T-cell (primary cell): ENCODE measurements around the gene NTPCR. TPM values are rescaled to one million over a fixed set of nuclear protein-coding genes. Genes with fewer than 3 reads are reported as not detected.

Experiments
- ATAC-seq, 4 experiments: fragments of 200-7000 bp in 3 of 4; fragments of 150-1000 bp in 1 of 4; cut with Tn5 transposase; replicated peaks in 1 of 4; 1 replicate in 3 of 4; 2 replicates in 1 of 4; pipeline ENCODE4 v1.10.0; 2021; ENCODE audit warnings: moderate library complexity in 3 of 4, mild to moderate bottlenecking in 2 of 4, moderate number of reproducible peaks in 1 of 4
- CTCF ChIA-PET, 2 donors: fragments of 300-600 bp; sonication (Branson Sonifier 250); formaldehyde crosslinking; loops; one replicate each; lab custom pipeline; 2022; ENCODE audit warnings: antibody characterized with exemption in 2 of 2; lab: Charles Lee
- POLR2A ChIA-PET, 2 donors: fragments of 300-600 bp; sonication (Branson Sonifier 250); formaldehyde crosslinking; loops; one replicate each; lab custom pipeline; 2022; ENCODE audit warnings: antibody characterized with exemption in 2 of 2; lab: Charles Lee
- DNase-seq, 35 experiments: peaks; one replicate each; pipeline versions ENCODE4 v3.0.0 to v3.0.0-alpha.2; 2013 to 2023
- H3K27ac ChIP-seq: one replicate; pipeline ENCODE4 v1.5.1; 2013; ENCODE audit warnings: low read length
- H3K27me3 ChIP-seq, 2 experiments: replicated peaks in 1 of 2; 1 replicate in 1 of 2; 2 replicates in 1 of 2; pipeline versions ENCODE4 v1.6.1 to v1.7.0; 2013; ENCODE audit warnings: low read length in 1 of 2, mixed read lengths in 1 of 2; ENCODE audit not compliant: control insufficient read depth in 2 of 2, insufficient read depth in 2 of 2; ENCODE audit errors: extremely low read depth in 1 of 2
- H3K36me3 ChIP-seq, 2 donors: 1 replicate in 1 of 2; 2 replicates in 1 of 2; pipeline versions ENCODE4 v1.6.1 to v1.7.0; 2013; ENCODE audit warnings: low read length in 1 of 2; ENCODE audit not compliant: control insufficient read depth in 2 of 2, insufficient read depth in 1 of 2; ENCODE audit errors: extremely low read depth in 1 of 2
- H3K4me1 ChIP-seq, 2 experiments: 1 replicate in 1 of 2; 2 replicates in 1 of 2; pipeline versions ENCODE4 v1.6.1 to v1.7.0; 2013; ENCODE audit warnings: low read length in 2 of 2, mixed read lengths in 1 of 2; ENCODE audit not compliant: insufficient read depth in 2 of 2, control insufficient read depth in 1 of 2; ENCODE audit errors: extremely low read depth in 1 of 2
- H3K4me3 ChIP-seq, 2 donors: 1 replicate in 1 of 2; 2 replicates in 1 of 2; pipeline versions ENCODE4 v1.5.1 to v1.7.0; 2013; ENCODE audit warnings: mild to moderate bottlenecking in 2 of 2, low read length in 1 of 2, moderate library complexity in 1 of 2; ENCODE audit not compliant: control insufficient read depth in 1 of 2; ENCODE audit errors: extremely low read depth in 1 of 2
- H3K9me3 ChIP-seq: 2 replicates; pipeline ENCODE4 v1.7.0; 2013
- H3K27ac Mint-ChIP-seq, 2 donors: one replicate each; pipeline ENCODE4 v1.8.0; 2020 to 2021; ENCODE audit warnings: mild to moderate bottlenecking in 2 of 2, mixed read lengths in 2 of 2
- H3K27me3 Mint-ChIP-seq, 2 donors: one replicate each; pipeline ENCODE4 v1.8.0; 2021 to 2022; ENCODE audit warnings: mixed read lengths in 2 of 2
- H3K36me3 Mint-ChIP-seq: one replicate; pipeline ENCODE4 v1.8.0; 2021; ENCODE audit warnings: mixed read lengths
- H3K4me1 Mint-ChIP-seq, 3 donors: one replicate each; pipeline ENCODE4 v1.8.0; 2020 to 2022; ENCODE audit warnings: mixed read lengths in 3 of 3, mild to moderate bottlenecking in 1 of 3
- H3K4me3 Mint-ChIP-seq, 3 donors: one replicate each; pipeline ENCODE4 v1.8.0; 2020 to 2022; ENCODE audit warnings: mild to moderate bottlenecking in 3 of 3, mixed read lengths in 3 of 3, moderate library complexity in 3 of 3
- H3K9me3 Mint-ChIP-seq, 3 donors: one replicate each; pipeline ENCODE4 v1.8.0; 2020 to 2022; ENCODE audit warnings: mixed read lengths in 3 of 3
- WGBS: methylation state at CpG from one replicate; pipeline ENCODE4 v1.1.5; 2013; ENCODE audit warnings: missing lambda C conversion rate; ENCODE audit not compliant: insufficient coverage; 5-methylcytosine and 5-hydroxymethylcytosine counted together
- total RNA-seq, 35 experiments: library from RNA in 6 of 35; stranded (reverse) in 6 of 35; fragments of 120-200 nt in 1 of 35; gene quantifications; one replicate each; pipeline versions ENCODE4 v1.2.1 to v1.2.4 and lab custom pipeline; 2013 to 2026

The NTPCR gene
- total RNA-seq, 5 donors from 2014 or later (not counting 1 experiment from before 2014, with no cell fraction given), result 13.6 to 24.5 (median 17.3) TPM

DNA sequence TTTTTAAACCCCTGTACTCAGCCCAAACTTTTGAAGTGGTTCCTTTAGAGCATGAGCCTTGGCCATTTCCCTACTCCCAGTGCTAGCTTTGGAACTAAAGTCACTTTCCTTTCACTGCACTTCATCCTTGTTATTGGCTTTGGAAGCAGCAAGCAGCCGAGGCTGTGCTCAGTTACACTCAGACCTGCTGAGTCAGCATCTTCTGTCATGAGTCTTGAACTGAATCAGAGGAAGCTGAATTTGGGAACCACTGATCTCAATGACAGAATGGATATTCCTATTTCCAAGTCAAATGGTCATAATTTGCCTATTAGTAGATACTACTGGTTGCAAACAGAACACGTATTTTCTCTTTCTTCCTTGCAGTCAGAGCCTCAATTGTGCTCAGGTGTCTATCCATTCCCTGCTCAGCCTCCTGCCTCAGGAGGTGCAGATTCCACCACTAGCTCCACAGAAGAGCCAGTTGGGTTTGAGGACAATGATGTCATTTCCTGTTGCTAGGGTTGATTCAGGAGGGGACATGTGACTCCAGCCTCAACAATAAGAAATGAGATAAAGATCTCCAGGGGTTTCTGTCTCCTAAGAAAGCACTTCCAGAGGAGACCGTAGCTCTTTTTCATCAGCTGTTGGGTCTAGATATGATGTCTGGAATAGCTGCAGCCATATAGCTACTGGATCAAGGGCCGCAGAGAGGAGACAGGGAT, 44.9 kb upstream of the NTPCR start:
- Mint-ChIP-seq H3K9me3 (no peaks in the 10 kb centered on the region), H3K4me3 (no peak overlapping the region), H3K36me3 (no peaks in the 10 kb centered on the region), H3K27ac (no peak overlapping the region), H3K4me1 (peaks cover 41 to 57% (median 46%) of the 10 kb centered on the region in 3 donors), H3K27me3 (peaks cover 5 to 12% of the 10 kb centered on the region in 2 donors)
- Histone ChIP-seq H3K36me3 (no peaks in the 10 kb centered on the region), H3K27me3 (peaks cover 0 to 6% of the 10 kb centered on the region in 2 experiments), H3K4me1 (peaks cover 18 to 34% of the 10 kb centered on the region in 2 experiments), H3K4me3 (no peak overlapping the region), H3K9me3 (no peaks in the 10 kb centered on the region), H3K27ac (no peak overlapping the region)
- no peak for ATAC-seq
- CTCF ChIA-PET, result interaction anchor here in 1 of 2 donors (0.6 kb wide), 1 partner anchor 16 kb away, joined by 7 read pairs; no protein-coding TSS in a partner anchor
- DNase-seq, result no peak
- 75% methylated on average over 1 of the region's 4 CpGs for WGBS
- POLR2A ChIA-PET, result no interaction called here

DNA sequence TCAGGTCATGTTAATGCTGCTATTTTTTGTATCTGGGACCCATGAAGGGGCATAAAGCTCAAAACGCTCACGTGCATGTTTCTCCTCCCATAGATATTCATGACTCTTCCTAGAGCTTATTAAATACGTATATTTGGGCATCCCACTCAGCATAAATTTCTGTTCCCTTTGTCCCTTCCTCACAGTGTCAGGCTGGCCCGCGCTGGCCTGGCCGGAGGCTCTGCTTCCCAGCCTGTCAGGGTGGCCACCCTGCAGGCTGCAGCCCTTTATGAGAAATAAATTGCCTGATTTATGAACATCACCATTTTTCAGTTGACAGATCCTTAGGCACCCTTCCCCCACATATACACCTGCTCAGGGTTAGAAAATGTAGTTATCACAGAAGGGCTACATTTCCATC, 44.0 kb upstream of the NTPCR start:
- Histone ChIP-seq H3K4me3 (no peak overlapping the region), H3K27me3 (peaks cover 0 to 6% of the 10 kb centered on the region in 2 experiments), H3K9me3 (no peaks in the 10 kb centered on the region), H3K36me3 (no peaks in the 10 kb centered on the region), H3K27ac (no peak overlapping the region), H3K4me1 (peaks cover 20 to 29% of the 10 kb centered on the region in 2 experiments)
- WGBS, result 100% methylated on average over 5 of the region's 6 CpGs
- no peak for ATAC-seq
- H3K27ac Mint-ChIP-seq, result no peak overlapping the region
- no peaks in the 10 kb centered on the region for H3K36me3 Mint-ChIP-seq
- ChIA-PET POLR2A (no interaction called here), CTCF (interaction anchor here in 1 of 2 donors (0.6 kb wide), 1 partner anchor 1150 kb away, joined by 4 read pairs; no protein-coding TSS in a partner anchor)
- no peak overlapping the region for H3K4me3 Mint-ChIP-seq
- DNase-seq, result no peak
- H3K9me3 Mint-ChIP-seq, result no peaks in the 10 kb centered on the region
- H3K4me1 Mint-ChIP-seq, result peaks cover 41 to 57% (median 46%) of the 10 kb centered on the region in 3 donors
- peaks cover 5 to 12% of the 10 kb centered on the region in 2 donors for H3K27me3 Mint-ChIP-seq

DNA sequence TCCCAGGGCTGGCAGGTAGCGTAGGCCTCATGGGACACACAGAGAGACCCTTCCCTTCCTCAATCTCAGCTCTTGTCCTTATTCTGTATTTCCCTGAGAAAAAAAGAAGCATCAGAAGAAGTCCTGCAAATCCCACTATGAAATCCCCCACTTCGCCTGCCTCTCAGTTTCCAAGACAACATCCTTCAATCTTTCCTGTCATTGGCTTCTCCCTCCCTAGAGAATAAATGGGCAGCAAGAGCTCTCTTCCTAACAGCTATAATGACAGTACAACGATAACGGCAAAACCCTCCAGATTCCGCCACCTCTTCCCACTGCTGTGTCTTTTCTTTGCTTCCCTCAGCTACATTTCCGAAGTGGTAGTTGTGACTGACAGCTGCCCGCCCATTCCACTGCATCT, 41.6 kb upstream of the NTPCR start:
- Mint-ChIP-seq H3K4me1 (peaks cover 39 to 59% (median 41%) of the 10 kb centered on the region in 3 donors), H3K27ac (no peak overlapping the region)
- CTCF ChIA-PET, result no interaction called here

DNA sequence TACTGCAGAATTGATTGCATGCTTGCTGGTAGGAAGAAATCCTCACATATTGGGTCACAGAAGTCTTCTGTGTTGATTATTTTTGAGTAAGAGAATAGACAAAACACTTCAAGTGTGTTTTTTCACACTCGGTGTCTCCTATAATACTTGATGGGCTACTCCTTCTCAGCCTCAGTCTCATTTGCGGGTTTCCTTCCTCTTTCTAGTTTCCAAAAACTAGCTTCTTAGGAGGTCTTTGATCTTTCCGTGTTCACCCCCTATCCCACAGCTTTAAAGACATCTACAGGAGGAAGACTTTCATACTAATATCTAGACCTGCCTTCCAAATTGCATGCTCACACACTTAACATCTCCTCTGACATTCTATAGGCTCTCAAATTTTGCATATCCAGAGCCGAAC, 40.7 kb upstream of the NTPCR start:
- Mint-ChIP-seq H3K9me3 (no peaks in the 10 kb centered on the region), H3K4me1 (peaks cover 38 to 57% (median 39%) of the 10 kb centered on the region in 3 donors), H3K27me3 (peaks cover 8 to 11% of the 10 kb centered on the region in 2 donors), H3K36me3 (no peaks in the 10 kb centered on the region), H3K4me3 (peak overlapping the region in 1 of 3 donors; percentile 51), H3K27ac (no peak overlapping the region)
- ChIA-PET CTCF (no interaction called here), POLR2A (no interaction called here)
- DNase-seq (no peak), ATAC-seq (peak in 1 of 4 experiments; percentile 43)
- 69% methylated on average over 3 of the region's 4 CpGs for WGBS
- Histone ChIP-seq H3K4me3 (no peak overlapping the region), H3K27me3 (peaks cover 0 to 6% of the 10 kb centered on the region in 2 experiments), H3K27ac (no peak overlapping the region), H3K36me3 (no peaks in the 10 kb centered on the region), H3K4me1 (peaks cover 20 to 24% of the 10 kb centered on the region in 2 experiments), H3K9me3 (no peaks in the 10 kb centered on the region)

More for the DNA sequence above, 41.6 kb upstream of the NTPCR start:
- WGBS, result 100% methylated on average over 7 of the region's 7 CpGs
- no peak for DNase-seq
- Mint-ChIP-seq H3K27me3 (peaks cover 5 to 12% of the 10 kb centered on the region in 2 donors), H3K4me3 (no peak overlapping the region), H3K9me3 (no peaks in the 10 kb centered on the region), H3K36me3 (no peaks in the 10 kb centered on the region)
- Histone ChIP-seq H3K27me3 (peaks cover 0 to 6% of the 10 kb centered on the region in 2 experiments), H3K36me3 (no peaks in the 10 kb centered on the region), H3K9me3 (no peaks in the 10 kb centered on the region), H3K4me1 (peaks cover 20 to 24% of the 10 kb centered on the region in 2 experiments), H3K4me3 (no peak overlapping the region), H3K27ac (no peak overlapping the region)
- POLR2A ChIA-PET, result no interaction called here
- no peak for ATAC-seq

DNA sequence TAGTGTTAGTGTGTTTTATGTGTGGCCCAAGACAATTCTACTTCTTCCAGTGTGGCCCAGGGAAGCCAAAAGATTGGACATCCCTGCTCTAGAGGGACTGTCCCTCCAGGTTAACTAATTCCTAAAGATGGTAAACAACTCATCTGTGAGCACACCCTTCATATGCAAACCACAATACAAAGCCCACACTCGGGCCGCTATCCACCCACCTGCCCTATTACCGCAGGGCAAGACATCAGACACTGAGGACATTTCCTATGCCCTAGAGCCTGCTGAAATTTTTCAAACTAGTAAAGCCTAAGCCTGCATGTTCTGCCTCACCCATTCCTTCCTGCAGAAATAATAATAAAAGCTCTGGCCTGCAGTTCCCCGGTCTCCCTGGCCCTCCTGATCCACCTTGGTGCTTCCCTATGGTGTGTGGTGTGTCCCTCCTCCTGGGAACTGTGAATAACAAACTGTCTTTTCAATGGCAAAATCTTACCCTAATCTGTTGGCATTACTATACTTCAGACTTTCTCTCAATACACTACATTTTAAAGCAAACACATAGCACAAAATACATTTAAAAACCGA, 39.3 kb upstream of the NTPCR start:
- Mint-ChIP-seq H3K27me3 (peaks cover 8% of the 10 kb centered on the region in 2 donors), H3K9me3 (no peaks in the 10 kb centered on the region), H3K4me1 (peaks cover 29 to 45% (median 30%) of the 10 kb centered on the region in 3 donors), H3K36me3 (no peaks in the 10 kb centered on the region), H3K27ac (no peak overlapping the region), H3K4me3 (no peak overlapping the region)
- ATAC-seq, result no peak
- Histone ChIP-seq H3K36me3 (no peaks in the 10 kb centered on the region), H3K27me3 (peaks cover 0 to 6% of the 10 kb centered on the region in 2 experiments), H3K27ac (no peak overlapping the region), H3K4me1 (peaks cover 20% of the 10 kb centered on the region in 2 experiments), H3K4me3 (no peak overlapping the region), H3K9me3 (no peaks in the 10 kb centered on the region)
- ChIA-PET CTCF (interaction anchor here in 1 of 2 donors (0.6 kb wide), 1 partner anchor 24 kb away, joined by 9 read pairs; no protein-coding TSS in a partner anchor), POLR2A (no interaction called here)
- DNase-seq, result no peak
- 61% methylated on average over 3 of the region's 5 CpGs for WGBS

DNA sequence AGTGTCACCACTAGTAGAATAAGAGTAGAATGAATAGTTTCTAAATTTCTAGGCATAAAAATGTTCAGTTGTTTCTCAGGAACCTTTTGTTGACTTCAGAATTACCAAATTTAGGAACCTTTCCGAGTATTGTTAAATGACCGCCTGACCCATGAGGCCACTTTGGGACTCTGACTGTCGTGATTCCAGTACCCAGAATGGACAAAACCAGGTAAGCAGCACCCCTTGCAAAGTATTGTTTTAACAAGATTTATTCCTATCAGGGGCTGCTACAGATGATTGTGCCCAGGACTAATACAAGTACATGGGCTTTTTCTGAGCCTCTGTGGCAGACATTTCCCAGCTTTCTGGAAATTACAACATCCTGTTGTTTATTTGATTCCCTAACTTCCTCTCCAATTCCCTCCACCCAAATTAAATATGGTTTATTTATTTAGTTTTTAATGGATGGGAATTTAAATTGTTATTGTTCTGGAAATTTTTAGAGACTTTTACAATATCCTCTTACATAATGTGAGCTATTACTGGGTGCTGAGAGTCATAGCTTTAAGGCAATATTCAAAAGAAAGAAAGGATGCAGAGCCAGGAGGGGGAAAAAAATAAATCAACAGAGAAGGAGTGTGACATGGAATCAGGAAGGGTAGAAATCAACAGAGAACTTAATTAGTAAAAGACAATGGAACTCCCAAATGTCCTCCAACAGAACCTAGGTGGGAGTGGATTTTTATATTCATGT, 37.4 kb upstream of the NTPCR start:
- CTCF ChIA-PET, result no interaction called here
- H3K9me3 Mint-ChIP-seq, result no peaks in the 10 kb centered on the region
- Histone ChIP-seq H3K4me3 (no peak overlapping the region), H3K36me3 (no peaks in the 10 kb centered on the region), H3K9me3 (no peaks in the 10 kb centered on the region), H3K27me3 (peaks cover 0 to 4% of the 10 kb centered on the region in 2 experiments), H3K27ac (no peak overlapping the region), H3K4me1 (peaks cover 20% of the 10 kb centered on the region in 2 experiments)
- WGBS, result 85% methylated on average over 3 of the region's 3 CpGs
- no peak overlapping the region for H3K27ac Mint-ChIP-seq
- H3K4me3 Mint-ChIP-seq, result no peak overlapping the region
- peaks cover 0 to 6% of the 10 kb centered on the region in 2 donors for H3K27me3 Mint-ChIP-seq
- ATAC-seq, result no peak
- no peaks in the 10 kb centered on the region for H3K36me3 Mint-ChIP-seq
- peaks cover 24 to 35% (median 25%) of the 10 kb centered on the region in 3 donors for H3K4me1 Mint-ChIP-seq
- POLR2A ChIA-PET, result no interaction called here
- no peak for DNase-seq
